Measurements from ENCODE around the gene PAFAH1B1.

DNA sequence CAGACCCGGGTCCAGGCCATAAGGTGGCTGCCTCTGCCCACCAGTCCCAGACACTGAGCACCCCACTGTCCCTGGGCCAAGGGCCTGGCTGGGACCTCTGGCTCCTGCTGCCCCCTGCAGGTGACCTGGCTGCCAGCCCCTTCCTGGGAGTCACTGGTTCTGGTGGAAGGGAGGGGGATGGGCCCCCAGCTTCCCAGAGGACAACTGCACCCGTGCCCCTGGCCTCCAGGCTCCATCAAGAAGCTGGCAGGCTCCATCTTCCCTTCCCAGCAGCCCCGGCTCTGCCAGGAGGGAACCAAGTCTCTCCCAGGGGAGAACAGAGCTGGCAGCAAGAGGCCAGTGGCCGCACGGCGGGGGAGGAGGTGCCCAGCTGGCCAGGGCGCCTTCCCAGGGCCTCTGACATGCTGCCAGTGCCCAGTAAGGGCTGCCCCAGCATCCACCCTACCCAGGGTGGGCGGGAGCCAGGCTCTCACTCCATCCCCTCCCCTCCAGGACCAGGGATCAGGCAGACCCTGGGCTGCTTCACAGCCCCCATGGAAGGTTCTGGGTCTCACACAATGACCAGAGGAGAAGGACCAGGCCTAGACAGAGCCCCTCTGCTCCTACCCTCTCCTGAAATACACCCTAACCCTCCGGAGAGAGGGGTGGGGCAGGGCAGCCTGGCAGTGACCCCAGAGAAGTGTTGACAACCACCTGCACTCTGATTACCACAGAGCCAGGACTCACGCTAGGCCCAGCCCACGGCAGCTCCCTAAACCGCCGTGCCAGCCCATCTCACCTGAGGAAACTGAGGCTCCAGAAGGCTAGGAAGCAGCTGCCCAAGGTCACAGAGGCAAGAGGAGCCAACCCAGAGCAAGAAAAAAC, 114.5 kb downstream of the PAFAH1B1 start:
- TF ChIP-seq, protein P1, sequence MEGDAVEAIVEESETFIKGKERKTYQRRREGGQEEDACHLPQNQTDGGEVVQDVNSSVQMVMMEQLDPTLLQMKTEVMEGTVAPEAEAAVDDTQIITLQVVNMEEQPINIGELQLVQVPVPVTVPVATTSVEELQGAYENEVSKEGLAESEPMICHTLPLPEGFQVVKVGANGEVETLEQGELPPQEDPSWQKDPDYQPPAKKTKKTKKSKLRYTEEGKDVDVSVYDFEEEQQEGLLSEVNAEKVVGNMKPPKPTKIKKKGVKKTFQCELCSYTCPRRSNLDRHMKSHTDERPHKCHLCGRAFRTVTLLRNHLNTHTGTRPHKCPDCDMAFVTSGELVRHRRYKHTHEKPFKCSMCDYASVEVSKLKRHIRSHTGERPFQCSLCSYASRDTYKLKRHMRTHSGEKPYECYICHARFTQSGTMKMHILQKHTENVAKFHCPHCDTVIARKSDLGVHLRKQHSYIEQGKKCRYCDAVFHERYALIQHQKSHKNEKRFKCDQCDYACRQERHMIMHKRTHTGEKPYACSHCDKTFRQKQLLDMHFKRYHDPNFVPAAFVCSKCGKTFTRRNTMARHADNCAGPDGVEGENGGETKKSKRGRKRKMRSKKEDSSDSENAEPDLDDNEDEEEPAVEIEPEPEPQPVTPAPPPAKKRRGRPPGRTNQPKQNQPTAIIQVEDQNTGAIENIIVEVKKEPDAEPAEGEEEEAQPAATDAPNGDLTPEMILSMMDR (IDR thresholded peaks at IDR 0.05 in 4 of 5, conservative IDR thresholded peaks at IDR 0.05 in 1 of 5): peak; percentile 57 to 85 (median 72)
- peak; percentile 42 to 56 for TF ChIP-seq POLR2A (IDR thresholded peaks at IDR 0.05)
